HG03045 (cell line): Measurements from ENCODE around the gene DCTN4.
A peak's percentile ranks its signal among the peaks of the same experiment; 100 is the strongest.
"Not testable (repeated sequence)": the region's sequence is repeated elsewhere in the genome, so short reads cannot be mapped to it uniquely, and the experiment has no call there.

Experiments
- ATAC-seq: cut with Tn5 transposase; IDR thresholded peaks from one replicate; pipeline ENCODE4 v1.9.1; 2021; ENCODE audit warnings: mild to moderate bottlenecking, moderate library complexity; ENCODE audit not compliant: unreplicated experiment

The DCTN4 gene

DNA sequence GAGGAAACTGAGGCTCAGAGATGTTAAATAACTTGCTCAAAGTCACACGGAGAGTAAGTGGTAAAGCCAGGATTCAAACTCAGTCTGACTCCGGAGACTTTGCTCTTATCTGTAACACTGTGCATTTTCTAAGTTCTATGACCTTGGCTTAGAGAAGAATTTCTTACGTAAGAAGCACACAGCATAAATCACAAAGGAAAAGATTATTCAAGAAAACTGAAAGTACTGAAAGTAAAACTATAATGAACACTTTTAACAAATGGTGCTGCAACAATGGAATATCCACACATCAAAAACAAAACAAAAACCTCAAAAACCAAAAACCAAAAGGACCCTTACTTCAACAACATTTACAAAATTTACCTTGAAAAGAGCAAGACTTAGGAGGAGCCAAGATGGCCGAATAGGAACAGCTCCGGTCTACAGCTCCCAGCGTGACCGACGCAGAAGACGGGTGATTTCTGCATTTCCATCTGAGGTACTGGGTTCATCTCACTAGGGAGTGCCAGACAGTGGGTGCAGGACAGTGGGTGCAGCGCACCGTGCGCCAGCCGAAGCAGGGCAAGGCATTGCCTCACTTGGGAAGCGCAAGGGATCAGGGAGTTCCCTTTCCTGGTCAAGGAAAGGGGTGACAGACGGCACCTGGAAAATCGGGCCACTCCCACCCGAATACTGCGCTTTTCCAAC, 16.2 kb downstream of the DCTN4 start:
- ATAC-seq, result not testable (repeated sequence)

DNA sequence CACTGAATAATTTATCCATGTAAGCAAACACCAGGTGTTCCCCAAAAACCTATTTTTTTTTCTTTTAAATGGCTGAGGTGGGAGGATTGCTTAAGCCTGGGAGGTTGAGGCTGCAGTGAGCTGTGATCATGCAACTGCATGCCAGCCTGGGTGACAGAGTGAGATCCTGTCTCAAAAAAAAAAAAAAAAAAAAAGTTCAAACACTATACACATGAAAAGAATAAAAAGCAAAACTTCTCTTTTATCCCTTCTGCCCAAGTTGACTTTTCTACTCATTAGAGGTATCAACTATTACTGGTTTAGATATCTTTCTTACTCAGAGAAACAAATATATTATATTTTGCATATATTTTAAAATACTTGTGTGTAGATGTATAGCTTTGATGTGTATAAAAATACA, 17.8 kb downstream of the DCTN4 start:
- no peak for ATAC-seq

DNA sequence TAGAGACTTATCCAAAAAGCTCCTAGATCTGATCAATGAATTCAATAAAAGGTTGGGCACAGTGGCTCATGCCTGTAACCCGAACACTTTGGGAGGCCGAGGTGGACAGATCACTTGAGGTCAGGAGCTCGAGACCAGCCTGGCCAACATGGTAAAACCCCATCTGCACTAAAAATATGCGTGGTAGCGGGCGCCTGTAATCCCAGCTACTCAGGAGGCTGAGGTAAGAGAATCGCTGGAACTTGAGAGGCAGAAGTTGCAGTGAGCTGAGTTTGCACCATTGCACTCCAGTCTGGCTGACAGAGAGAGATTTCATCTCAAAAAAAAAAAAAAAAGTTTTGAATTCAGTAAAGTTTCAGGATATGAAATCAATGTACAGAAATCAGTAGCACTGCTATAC, 20.0 kb downstream of the DCTN4 start:
- no peak for ATAC-seq

DNA sequence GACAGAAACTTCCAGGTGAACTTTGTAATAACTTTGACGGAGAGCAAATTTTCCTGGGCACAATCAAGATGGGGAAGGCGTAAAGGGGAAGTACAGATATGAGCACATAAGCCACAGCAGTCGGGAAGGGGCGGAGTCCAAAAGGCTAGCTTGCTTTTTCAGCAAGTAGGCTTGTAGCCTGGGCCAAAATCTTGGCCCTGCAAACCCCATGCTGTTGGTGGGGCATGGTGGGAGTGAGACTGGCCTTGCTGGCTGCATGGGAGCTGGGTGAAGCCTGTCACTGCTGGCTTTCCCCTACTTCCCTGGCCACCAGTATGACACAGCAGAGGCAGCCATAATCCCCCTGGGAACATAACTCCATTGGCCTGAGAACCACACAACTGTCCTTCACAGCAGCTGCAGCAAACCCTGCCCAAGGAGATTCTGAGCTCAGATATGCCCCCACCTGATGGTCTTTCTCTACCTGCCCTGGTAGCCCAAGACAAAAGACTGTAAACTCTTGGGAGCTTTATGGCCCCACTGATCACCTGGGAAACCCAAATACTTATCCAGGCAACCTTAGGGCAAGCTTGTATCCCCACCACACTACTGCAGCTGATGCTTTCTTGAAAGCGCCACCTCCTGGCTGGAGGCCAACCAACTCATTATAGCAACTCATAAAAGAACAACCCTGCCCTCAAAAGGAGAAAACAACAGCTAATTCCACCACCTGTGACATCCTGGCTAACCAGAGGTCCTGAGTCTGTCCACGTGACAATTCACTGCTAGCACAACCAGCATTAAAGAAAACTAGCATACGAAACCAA, 24.0 kb downstream of the DCTN4 start:
- ATAC-seq, result peak; percentile 80

DNA sequence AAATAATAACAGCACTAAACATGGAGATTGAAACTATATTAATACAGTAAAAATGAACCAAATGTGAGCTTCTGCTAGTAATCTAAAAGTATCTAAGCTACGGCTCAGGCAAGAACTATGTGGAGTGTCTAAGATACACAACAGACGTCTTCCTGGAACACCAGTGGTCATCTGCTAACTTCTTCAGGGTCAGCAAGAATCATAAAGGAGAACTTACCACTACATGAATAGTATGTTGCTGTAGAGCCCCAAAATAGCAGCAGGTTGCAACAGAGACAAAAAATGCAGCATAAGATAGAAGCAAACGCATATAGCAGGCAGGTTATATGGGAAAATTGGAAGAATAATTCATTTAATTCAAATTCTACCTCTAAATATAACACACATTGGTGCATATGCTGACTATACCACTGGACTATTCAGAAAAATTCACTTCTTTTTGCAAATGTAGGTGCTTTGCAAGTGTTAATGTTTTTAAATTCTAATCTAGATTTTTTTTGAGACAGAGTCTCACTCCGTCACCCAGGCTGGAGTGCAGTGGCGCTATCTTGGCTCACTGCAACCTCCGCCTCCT, 27.1 kb downstream of the DCTN4 start:
- no peak for ATAC-seq

DNA sequence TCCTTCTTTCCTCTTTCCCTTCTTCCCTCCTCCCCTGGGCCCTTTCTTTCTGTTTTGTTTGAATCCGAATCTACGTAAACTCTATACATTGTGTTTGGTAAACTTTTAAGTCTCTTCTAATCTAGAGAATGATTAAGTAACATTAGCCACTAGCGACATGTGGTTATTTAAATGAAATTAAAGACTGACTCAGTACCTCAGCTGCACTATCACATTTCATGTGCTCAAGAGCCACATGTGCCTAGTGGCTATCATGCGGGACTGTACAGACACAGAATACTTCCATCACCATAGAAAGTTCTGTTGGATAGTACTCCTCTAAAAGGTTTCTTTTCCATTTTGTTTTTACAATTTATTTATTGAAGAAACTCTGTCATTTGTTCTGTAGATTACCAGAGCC, 29.0 kb downstream of the DCTN4 start:
- no peak for ATAC-seq

DNA sequence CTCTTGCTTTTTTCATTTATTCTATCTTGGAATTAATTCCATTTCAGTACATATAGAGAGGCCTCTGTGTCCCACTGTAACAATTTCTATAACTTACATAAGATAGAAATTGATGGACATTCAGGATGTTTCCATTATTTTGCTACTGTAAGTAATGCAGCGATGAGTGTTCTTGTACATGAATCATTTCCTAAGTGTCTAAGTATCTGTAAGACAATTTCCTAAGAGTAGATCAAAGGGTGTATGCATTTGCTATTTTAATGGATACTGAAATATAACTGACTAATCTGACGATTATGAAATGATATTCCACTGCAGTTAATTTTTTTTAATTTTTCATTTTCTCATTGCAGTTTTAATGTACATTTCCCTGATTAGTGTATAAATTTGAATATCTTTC, 35.0 kb downstream of the DCTN4 start:
- no peak for ATAC-seq

DNA sequence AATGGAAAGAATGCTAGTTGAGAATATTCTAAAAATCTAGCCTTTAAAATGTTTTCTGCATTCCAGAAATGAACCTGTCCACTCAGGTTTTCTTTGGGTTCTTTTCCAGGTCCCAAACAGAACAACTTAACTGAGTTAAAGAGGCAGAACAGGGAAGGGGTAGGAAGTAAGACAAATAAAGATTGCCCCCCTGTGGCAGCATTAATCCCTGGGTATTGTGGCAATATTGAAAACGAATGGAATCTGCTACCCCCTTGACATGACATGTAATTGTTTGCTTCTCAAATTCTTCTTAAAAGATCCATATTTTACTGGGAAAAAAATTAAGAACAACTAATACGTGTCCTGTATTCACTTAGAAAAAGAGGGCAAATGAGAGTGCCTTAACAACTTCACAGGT, 48.7 kb downstream of the DCTN4 start:
- ATAC-seq, result no peak

DNA sequence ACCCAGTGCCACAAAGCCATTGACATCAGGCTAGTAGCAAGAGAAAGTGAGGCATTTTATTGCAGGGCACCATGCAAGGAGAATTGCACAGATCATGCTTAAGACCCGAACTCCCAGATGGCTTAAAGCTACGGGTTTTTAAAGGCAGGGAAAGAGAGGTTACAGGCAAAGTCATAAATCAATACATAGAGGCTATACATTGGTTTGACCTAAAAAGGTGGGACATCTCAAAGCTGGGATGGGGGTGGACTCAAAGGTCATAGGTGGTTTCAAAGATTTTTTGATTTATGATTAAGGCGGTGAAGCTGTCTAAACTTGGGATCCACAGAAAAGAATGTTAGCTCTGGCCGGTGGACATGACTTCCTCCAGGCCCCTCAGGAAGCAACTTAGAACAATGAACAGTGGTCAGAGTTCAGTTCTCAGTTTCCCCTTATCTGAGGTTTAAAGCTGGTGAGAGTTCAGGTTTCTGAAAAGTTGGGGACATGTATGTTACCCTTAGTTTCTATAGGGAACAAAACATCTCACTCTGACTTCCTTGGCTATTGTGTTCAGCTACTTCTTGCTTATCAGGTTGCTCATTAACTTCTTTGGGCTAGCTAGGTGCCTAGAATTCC, 51.9 kb downstream of the DCTN4 start:
- ATAC-seq, result no peak

DNA sequence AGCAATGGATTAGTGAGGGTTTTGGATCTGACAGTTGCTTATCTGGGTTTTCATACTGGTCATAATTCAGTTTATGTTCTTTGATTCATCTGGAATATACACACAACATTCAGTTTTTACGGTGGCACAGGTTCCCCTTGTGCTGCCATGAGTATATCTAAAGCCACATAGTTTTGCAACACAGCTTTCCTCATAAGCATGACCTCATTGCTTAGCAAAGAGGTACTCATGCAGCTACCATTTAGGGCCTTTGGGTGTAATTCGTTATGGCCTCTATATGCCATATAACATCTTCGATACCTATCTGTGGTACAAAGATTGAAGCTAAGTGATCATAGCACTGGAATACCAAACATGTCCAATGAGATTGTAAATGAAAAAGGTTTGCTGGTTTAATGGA, 55.1 kb downstream of the DCTN4 start:
- ATAC-seq, result no peak

DNA sequence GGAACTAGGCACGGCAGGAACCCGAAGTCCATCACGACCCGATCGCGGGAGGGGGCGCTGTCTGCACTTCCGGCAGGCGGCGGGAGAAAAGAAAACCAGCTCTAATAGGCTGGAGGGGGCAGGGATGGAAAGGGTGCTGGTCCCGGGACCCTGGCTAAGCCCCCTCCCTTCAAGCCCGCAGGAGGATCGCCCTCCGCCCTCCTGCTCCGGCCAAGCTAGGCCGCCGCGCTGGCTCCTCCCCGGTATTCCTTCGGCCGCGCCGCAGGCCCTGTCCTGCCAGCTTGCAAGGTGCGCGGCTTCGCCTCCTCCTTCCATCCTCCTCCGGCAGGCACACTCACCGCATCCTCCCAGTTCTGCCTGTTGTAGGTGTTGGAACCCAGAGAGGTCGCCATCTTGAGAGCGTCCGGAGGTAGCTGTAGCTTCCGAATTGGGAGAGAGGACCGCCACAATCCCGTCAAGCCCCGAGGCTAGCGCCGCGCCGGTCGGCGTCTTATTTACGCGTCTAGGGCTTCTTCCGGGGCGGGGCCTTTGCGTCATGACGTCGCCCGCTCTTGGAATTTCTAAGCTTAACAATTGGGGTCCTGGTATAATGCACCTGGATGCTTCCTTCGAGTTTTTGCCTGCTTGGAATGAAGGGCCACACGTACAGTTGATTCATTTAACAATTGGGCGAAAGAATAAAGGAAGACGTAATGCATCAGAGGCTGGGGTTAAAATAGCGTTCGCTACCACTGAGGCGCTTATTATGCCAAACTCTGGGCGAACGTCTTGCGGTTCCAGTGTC, 58.0 kb downstream of the DCTN4 start, which contains the start of gene RBM22:
Gene RBM22 (minus strand): TSS at position 469 of the 784 bp plus-strand sequence. CDS start 77 bp downstream, at position 392.
- peak; percentile 97 for ATAC-seq

DNA sequence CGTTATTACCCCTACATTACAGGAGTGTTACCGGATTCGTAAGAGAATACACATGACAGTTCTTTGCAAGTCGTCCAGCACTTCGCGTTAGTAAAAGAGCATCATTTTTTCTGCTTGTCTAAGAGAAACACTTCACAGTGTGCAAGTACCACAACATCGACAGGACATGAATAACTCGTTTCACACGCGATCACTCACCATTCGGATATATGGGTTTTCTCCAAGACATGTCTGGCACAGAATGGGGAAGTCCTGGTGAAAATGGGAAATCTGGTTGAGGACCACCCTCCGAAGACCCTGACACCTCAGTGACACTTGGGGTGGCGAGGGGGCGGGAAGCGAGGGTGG, 58.6 kb downstream of the DCTN4 start:
- peak; percentile 4 for ATAC-seq

DNA sequence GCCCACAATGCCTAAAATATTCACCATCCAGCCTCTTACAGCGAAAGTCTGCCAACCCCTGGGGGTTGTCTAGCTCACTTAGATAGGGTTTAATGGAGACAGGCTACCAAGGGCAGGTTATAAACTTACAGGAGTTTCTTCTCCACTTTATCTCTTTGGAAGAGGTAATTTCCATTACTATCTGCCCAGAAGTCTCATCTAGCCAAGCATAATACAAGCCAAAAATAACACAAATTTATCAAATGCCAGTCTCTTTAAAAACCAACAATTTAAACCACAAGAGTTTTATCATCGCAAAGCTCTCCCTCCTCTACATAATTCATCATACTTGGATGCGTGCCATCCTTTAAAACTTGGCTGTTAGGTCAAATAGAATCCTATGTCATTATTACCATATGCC, 64.2 kb downstream of the DCTN4 start:
- no peak for ATAC-seq

DNA sequence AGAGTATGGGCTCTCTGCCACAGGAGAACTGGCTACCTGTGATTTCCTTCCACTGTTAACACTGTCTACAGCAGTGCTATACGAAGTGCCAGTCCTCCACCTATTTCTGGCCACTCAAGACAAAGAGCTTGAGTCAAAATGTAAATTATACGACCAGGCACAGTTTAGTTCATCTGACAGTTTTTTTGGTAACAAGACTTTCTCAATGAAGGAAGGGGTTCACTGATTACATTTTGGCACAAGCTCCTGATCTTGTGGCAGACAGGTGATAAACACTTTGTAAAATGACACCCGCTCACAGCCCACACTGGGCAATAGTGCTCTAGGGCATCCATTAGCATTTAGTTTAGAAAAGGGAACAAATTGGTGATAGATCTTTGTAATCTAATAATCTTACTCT, 66.5 kb downstream of the DCTN4 start:
- ATAC-seq, result no peak

DNA sequence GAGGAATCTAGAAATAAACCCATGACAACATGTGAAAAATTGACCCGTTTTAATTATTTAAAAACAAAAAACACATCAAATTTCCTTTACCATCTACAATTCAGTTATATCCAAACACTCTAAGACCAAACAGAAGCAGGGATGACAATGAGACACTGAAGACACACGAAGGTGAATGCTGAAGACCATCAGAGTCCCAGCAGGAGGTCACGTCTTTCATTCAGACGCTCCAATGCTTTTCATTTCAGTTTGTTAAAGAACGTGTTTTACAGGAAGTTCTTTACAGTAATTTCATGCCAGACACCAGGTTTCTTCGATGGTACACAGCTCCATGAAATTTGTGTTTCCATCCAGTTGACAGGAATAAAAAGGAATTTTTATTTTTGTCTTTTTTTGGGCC, 68.1 kb downstream of the DCTN4 start:
- no peak for ATAC-seq

DNA sequence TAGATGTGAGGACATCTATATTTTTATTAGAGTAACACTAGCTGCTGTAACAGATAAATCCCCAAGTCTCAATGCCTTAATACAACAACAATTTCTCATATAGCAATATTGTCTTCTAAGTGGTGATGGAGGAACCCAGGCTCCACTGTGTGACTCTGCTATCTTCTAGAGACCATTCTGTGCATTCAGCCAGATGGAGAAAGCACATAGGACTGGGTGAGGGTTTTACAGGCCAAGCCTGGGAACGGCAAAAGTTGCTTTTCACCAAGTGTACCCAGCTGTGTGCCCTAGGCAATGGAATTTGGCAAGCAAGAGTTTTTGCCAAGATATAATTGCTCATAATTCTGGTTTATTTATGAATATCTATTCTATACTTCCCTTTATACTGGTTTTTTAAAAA, 69.7 kb downstream of the DCTN4 start:
- ATAC-seq, result no peak

DNA sequence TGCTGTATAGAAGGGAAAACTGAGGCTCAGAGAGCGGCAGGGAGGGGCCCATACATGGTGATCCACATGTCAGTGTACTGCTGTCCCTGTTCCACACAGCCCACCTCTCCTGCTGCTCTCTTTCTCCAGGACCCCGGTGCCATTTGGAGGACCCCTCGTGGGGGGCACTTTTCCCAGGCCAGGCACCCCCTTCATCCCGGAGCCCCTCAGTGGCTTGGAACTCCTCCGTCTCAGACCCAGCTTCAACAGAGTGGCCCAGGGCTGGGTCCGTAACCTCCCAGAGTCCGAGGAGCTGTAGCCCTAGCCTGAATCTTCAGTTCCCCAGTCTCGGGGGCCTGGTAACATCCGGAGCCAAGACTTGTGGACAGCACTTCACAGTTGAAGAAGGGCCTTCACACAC, 82.2 kb downstream of the DCTN4 start:
- no peak for ATAC-seq

DNA sequence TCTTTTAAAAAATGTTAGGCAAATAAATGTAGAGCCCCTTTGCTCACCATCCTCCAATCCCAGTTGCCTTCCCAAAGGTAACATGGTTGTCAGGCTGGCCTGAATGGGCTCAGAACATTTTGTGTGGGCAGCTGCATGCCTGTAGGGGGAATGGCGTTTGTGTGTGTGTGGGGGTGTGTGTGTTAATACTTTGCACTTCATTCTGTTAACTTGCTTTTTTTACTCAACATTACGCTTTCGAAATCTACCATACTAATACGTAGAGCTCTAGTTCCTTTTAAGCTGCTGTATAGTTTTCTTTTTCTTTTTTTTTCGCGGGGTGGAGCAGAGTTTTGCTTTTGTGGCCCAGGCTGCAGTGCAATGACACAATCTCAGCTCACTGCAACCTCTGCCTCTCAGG, 83.7 kb downstream of the DCTN4 start:
- ATAC-seq, result no peak

DNA sequence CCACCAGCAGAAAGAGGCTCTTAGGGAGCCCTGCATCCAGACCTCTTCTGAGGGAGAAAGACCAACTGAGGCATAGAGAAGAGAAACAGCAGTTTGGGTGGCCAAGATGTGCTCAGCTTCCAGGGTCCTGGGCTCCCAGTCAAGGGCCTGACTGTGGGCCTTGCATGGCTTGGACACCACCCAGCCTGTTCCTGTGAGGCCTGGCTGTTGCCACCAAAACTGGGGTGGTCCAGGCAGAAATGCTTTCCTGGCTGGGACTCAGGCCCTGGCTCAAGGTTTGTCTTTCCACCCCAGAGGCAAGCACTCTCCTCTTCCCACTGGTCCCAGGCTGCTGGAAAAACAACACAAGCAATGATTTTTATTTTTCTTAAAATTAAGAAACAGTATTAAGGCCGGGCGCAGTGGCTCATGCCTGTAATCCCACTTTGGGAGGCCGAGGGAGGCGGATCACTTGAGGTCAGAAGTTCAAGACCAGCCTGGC, 84.4 kb downstream of the DCTN4 start:
- ATAC-seq, result no peak

DNA sequence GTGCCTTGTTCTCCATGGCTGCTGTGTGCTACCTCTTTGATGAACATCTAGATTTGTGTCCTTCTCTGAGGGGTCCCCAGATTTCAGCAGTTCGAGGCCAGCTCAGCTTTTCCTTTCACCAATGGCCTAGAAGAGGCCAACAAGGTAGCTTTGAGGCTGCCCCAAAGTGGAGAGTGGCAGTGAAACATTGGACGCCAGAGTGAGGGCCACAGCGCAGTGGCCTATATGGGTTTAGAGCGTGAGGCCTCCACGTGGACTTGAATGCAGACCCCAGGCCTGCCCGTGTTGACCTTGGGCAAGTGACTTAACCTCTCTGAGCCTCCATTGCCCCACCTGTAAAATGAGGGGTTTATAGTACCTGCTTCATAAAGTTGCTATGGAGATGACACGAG, 85.9 kb downstream of the DCTN4 start:
- no peak for ATAC-seq
